ENCODE measurements around the gene CUTA. TPM values are rescaled to one million over a fixed set of nuclear protein-coding genes. Genes with fewer than 3 reads are reported as not detected.

Gene CUTA
- total RNA-seq, 6 experiments from 2014 or later: 464 to 546 (median 536) TPM

- Mint-ChIP-seq H3K27ac (peak overlapping the region; percentile 94), H3K36me3 (ENCODE audit: low read depth) (peaks cover 12% of the 10 kb centered on the region; the same call in 1 of the 2 replicates), H3K4me1 (ENCODE audit: low read depth) (peaks cover 50% of the 10 kb centered on the region), H3K4me3 (peak overlapping the region; percentile 93), H3K9me3 (no peaks in the 10 kb centered on the region), H3K27me3 (ENCODE audit: insufficient read depth) (no peaks in the 10 kb centered on the region; the same call in none of the 2 replicates)
- no peak for TF ChIP-seq CTCF (IDR thresholded peaks at IDR 0.05)
- DNase-seq: no peak
Measured at GRCh38 chr6:33391922-33392594, 25.8 kb downstream of the CUTA start.

GRCh38 chr6:33391278-33391921 is 26.5 kb downstream of the CUTA start, which contains the start of gene KIFC1:
Gene KIFC1, plus strand, starts transcription at chr6:33391823. Its CDS starts 163 bp downstream, at chr6:33391986.
- Mint-ChIP-seq H3K4me3 (peak within 1 kb of the TSS; percentile 93), H3K4me1 (ENCODE audit: low read depth) (peaks cover 50% of the 10 kb centered on the region), H3K9me3 (no peaks in the 10 kb centered on the region), H3K27me3 (ENCODE audit: insufficient read depth) (no peaks in the 10 kb centered on the region; the same call in none of the 2 replicates), H3K27ac (peak within 1 kb of the TSS; percentile 94), H3K36me3 (ENCODE audit: low read depth) (peaks cover 12% of the 10 kb centered on the region; the same call in 1 of the 2 replicates)
- DNase-seq: peak; percentile 100
- TF ChIP-seq CTCF (IDR thresholded peaks at IDR 0.05): peak; percentile 98

GRCh38 chr6:33390767-33391277 is 27.1 kb downstream of the CUTA start:
- H3K4me3 Mint-ChIP-seq: peak overlapping the region; percentile 93
- no peaks in the 10 kb centered on the region for H3K9me3 Mint-ChIP-seq
- peaks cover 45% of the 10 kb centered on the region for H3K4me1 Mint-ChIP-seq (ENCODE audit: low read depth)
- peak overlapping the region; percentile 94 for H3K27ac Mint-ChIP-seq
- DNase-seq: no peak
- H3K36me3 Mint-ChIP-seq (ENCODE audit: low read depth): peaks cover 6% of the 10 kb centered on the region; the same call in 1 of the 2 replicates
- TF ChIP-seq CTCF (IDR thresholded peaks at IDR 0.05): no peak
- H3K27me3 Mint-ChIP-seq (ENCODE audit: insufficient read depth): peaks cover 4% of the 10 kb centered on the region

GRCh38 chr6:33390173-33390572 is 27.7 kb downstream of the CUTA start:
- Mint-ChIP-seq H3K4me3 (no peak overlapping the region), H3K36me3 (ENCODE audit: low read depth) (peaks cover 5% of the 10 kb centered on the region; the same call in 1 of the 2 replicates), H3K9me3 (no peaks in the 10 kb centered on the region), H3K27me3 (ENCODE audit: insufficient read depth) (peaks cover 4% of the 10 kb centered on the region), H3K4me1 (ENCODE audit: low read depth) (peaks cover 39% of the 10 kb centered on the region), H3K27ac (peak overlapping the region; percentile 94)
- no peak for TF ChIP-seq CTCF (IDR thresholded peaks at IDR 0.05)
- DNase-seq: no peak

- H3K36me3 Mint-ChIP-seq (ENCODE audit: low read depth): no peaks in the 10 kb centered on the region
Measured at GRCh38 chr6:33384581-33385020, 33.3 kb downstream of the CUTA start.

More at GRCh38 chr6:33384581-33385020, 33.3 kb downstream of the CUTA start:
- DNase-seq: peak; percentile 58
- Mint-ChIP-seq H3K9me3 (no peaks in the 10 kb centered on the region), H3K4me3 (no peak overlapping the region), H3K27me3 (ENCODE audit: insufficient read depth) (peaks cover 16% of the 10 kb centered on the region), H3K27ac (no peak overlapping the region), H3K4me1 (ENCODE audit: low read depth) (peaks cover 6% of the 10 kb centered on the region; the same call in 1 of the 2 replicates)
- peak; percentile 76 for TF ChIP-seq CTCF (IDR thresholded peaks at IDR 0.05)
